ENCODE results near the gene DNAAF1.

GRCh38 chr16:84182680-84183571 lies 37.8 kb downstream of the DNAAF1 start:
- TF ChIP-seq CTCF (IDR thresholded peaks at IDR 0.05) (no peak), POLR2A (IDR thresholded peaks at IDR 0.05) (no peak)
